Measurements from ENCODE around the gene PRKCG. TPM values are rescaled to one million over a fixed set of nuclear protein-coding genes. Genes with fewer than 3 reads are reported as not detected.
A peak's percentile ranks its signal among the peaks of the same experiment; 100 is the strongest.
"Not testable (repeated sequence)": the region's sequence is repeated elsewhere in the genome, so short reads cannot be mapped to it uniquely, and the experiment has no call there.

PRKCG gene
- total RNA-seq, result 0.20 TPM

DNA sequence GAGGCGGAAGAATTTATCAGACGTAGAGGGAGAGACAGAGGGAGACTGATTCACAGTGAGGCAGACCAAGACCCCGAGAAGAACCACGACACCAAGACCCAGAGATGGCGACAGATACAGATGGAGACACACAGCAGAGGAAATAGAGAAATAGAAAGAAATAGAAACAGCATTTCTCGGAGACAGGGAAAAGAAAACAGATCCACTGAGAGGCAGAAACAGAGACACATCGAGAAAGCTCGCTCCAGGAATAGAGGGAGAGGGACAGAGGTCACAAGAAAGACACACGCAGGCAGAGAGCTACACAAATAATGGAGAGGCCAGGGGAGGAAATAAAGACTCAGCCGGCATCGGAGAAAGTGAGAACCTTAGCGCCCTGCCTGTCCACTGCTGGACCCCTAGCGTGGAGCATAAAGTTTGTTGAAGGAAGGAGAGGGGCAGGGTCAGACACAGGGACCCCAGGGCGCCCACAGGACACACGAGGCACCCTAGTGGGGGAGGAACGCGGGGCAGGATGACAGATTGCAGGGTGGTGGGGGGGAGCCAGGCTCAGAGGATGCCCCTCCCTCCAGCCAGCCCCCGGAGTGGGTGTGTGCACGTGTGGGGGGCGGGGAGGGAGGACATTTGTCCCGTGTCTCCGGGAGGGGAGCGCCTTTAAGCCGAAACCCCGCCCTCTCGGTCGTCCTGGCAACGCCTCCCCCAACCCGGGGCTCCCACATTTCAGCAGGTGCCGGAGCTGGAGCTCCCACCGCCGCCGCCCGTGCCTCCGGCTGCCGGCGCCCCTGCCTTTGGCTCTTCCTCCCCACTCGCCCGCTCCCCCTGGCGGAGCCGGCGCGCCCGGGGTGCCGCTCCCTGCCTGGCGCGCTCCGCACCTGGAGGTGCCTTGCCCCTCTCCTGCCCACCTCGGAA is at the start of gene PRKCG:
PRKCG (plus strand) TSS at position 716 of the 909 bp plus-strand sequence. CDS start 298 bp downstream, outside the sequence.
- DNase-seq, result no peak

DNA sequence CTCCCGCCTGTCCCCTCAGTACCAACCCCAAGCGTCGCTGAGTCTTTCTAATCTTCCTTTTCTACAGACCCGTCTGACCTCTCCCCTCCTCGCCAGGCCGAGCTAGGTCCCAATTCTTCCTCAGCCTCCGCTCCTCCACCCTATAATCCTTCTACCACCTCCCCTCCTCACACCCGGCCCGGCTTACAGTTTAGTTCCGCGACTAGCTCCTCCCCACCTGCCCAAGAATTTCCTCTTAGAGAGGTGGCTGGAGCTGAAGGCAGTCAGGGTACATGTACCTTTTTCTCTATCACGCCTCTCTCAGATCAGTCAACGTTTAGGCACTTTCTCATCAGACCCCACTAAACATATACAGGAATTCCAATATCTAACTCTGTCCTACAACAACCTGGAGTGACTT is 49.1 kb upstream of the PRKCG start:
- DNase-seq, result not testable (repeated sequence)

DNA sequence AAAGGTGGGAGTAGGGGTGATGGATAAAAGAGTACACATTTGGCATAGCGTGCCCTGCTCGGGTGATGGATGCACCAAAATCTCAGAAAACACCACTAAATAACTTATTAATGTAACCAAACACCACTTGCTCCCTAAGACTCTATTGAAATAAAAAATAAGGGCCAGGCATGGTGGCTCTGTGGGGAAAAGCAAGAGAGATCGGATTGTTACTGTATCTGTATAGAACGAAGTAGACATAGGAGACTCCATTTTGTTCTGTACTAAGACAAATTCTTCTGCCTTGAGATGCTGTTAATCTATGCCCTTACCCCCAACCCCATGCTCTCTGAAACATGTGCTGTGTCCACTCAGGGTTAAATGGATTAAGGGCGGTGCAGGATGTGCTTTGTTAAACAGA is 43.6 kb upstream of the PRKCG start:
- DNase-seq, result not testable (repeated sequence)

- not testable (repeated sequence) for DNase-seq
These were observed 41.8 kb upstream of the PRKCG start for GRCh38 chr19:53840241-53840640.

GRCh38 chr19:53840914-53841313 is 41.1 kb upstream of the PRKCG start:
- DNase-seq, result not testable (repeated sequence)

GRCh38 chr19:53844849-53845246 is 37.1 kb upstream of the PRKCG start:
- DNase-seq, result no peak

GRCh38 chr19:53847555-53847954 is 34.4 kb upstream of the PRKCG start:
- no peak for DNase-seq

DNA sequence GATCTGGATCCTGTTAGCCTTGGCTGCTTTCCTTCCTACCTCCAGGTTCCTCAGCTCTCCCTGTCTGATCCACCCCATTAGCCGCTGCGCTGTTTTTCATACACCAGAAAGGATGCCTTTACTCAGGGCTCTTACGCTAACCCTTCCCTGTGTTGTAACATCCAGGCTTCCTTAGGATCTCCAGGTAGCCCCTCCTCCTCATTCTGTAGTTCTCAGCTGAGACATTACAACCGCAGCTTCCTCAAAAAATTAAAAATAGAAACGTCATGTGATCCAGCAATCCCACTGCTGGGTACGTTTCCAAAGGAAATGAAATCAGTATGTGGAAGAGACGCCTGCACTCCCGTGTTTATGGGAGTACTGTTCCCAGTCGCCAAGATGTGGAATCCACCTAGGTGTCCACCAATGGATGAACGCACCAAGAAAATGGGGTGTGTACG is 32.7 kb upstream of the PRKCG start:
- DNase-seq, result peak; percentile 67

DNA sequence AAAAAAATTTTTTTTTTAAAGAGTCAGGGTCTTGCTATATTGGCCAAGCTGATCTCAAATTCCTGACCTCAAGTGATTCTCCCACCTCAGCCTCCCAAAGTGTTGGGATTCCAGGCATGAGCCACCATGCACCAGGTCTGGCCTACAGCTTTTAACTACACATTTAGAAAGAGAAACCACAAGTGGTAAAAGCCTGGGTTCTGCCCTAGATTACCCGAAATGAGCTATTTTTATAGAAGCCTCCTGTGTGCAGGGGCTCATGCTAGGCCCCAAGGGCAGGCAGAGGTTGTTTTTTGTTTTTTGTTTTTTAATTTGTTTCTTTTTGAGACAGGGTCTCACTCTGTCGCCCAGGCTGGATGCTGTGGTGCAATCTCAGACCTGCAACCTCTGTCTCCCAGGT is 28.3 kb upstream of the PRKCG start:
- no peak for DNase-seq

DNA sequence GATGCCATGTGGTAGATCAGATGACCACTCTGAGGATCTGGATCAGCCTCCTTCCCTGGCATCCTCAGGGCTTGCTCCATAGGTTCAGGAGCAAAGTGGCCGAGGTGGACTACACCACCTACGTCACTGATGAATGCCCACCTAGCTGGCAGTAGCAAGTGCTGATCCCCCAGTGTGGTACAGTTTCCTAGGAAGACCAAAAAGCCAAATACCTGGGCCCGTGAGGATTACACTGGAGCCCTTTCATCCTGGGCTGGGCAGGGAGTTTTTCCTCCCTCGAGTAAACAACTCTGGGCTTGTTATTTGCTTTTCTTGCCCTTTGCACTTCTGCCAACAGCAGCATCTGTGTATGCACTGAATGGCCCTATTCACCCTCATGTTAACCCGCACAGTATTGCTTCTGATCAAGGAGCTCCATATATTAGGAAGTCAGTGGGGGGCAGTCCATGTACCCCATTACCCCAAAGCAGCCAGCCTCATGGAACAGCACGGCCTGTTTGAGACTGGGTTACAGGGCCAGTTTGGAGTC is 17.6 kb upstream of the PRKCG start:
- no peak for DNase-seq

DNA sequence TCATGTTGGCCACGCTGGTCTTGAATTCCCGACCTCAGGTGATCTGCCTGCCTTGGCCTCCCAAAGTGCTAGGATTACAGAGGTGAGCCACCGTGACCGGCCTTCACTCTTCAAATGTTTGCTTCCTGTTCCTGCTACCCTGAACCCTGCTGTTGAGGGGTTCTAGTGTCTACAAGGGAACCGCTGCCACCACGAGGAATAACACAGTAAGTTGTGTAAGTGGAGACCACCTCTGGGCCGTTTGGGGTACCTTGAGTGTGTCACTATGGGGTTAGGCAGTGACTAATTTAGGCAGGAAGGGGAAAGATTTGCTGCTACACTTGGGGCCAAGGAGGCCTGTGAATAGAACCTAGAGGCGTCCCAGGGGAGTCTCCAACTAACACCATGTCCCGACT is 16.5 kb upstream of the PRKCG start:
- no peak for DNase-seq

GRCh38 chr19:53865918-53866864 is 15.8 kb upstream of the PRKCG start:
- peak; percentile 69 for DNase-seq

DNA sequence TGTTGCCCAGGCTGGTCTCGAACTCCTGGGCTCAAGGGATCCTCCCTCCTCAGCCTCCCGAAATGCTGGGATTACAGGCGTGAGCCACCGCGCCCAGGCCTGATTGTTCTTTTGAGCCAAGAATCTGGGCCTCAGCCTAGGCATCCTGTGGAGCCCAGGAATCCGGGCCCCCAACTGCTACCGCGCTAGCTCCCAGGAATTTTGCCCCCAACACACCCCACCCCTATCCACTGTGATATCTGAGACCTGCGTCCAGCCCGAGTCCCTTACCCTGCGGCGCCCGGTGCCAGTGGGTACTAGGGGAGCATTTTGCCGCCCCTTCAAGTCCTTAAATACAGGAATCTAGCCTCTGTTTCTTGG is 15.2 kb upstream of the PRKCG start:
- DNase-seq, result no peak

GRCh38 chr19:53867225-53868090 is 14.5 kb upstream of the PRKCG start, which contains the start of gene MYADM:
TSS of gene MYADM (plus strand) at chr19:53867883. CDS start at chr19:53873530, 5,647 bp downstream.
- DNase-seq, result peak; percentile 99

DNA sequence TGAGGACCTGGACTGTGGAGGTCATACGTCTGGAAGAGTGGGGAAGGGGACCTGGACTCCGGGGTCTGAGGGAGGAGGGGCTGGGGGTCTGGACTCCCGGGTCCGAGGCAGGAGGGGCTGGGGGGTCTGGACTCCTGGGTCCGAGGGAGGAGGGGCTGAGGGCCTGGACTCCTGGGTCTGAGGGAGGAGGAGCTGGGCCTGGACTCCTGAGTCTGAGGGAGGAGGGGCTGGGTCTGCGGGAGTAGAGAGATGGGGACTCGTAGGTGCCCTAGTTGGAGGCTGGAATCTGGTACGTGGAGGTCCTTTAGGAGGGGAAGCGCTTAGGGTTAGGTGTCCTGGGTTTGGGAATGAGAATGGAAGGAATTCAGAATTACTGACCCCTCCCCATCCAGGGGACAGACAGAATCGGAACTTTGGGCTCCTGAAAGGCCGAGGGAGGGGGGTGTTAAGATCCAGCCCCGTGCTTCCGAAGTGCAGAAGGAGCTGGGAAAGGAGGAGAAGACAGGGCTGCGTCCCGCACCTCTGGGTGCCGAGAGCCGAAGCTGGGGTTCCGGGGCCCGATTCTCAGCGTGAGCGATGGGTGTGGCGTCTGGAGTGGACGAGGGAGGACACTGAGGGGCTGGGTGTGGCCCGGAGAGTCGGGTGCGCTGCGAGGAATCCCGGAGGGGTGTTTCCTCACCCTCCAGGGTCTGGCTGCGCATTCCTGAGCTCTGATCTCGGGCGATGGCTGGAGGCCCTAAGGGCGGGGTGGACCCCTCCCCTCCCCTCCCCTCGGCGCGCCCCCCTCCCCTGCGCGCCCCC is 13.7 kb upstream of the PRKCG start:
- no peak for DNase-seq

- peak; percentile 86 for DNase-seq
These were observed 12.8 kb upstream of the PRKCG start for GRCh38 chr19:53868892-53869804.

DNA sequence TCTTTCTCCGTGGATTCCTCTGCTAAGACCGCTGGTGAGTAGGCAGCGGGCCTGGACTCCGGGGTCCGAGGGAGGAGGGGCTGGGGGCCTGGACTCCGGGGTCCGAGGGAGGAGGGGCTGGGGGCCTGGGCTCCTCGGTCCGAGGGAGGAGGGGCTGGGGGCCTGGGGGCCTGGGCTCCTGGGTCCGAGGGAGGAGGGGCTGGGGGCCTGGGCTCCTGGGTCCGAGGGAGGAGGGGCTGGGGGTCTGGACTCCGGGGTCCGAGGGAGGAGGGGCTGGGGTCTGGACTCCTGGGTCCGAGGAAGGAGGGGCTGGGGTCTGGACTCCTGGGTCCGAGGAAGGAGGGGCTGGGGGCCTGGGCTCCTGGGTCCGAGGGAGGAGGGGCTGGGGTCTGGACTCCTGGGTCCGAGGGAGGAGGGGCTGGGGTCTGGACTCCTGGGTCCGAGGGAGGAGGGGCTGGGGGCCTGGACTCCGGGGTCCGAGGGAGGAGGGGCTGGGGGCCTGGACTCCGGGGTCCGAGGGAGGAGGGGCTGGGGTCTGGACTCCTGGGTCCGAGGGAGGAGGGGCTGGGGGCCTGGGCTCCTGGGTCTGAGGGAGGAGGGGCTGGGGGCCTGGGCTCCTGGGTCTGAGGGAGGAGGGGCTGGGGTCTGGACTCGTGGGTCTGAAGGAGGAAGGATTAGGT is 12.1 kb upstream of the PRKCG start:
- not testable (repeated sequence) for DNase-seq

GRCh38 chr19:53870485-53870844 is 11.5 kb upstream of the PRKCG start:
- no peak for DNase-seq

GRCh38 chr19:53871454-53871853 is 10.5 kb upstream of the PRKCG start:
- no peak for DNase-seq
